Activated CD4-positive, alpha-beta memory T cell treated with anti-CD3 and anti-CD28 coated beads, Interleukin-2, amount 10 ng/mL, durations not matched to agents 7 days and 5 days (primary cell): ENCODE measurements around the gene ALK. TPM values are rescaled to one million over a fixed set of nuclear protein-coding genes. Genes with fewer than 3 reads are reported as not detected.
"Not testable (repeated sequence)": the region's sequence is repeated elsewhere in the genome, so short reads cannot be mapped to it uniquely, and the experiment has no call there.

Experiments used
- CTCF ChIA-PET: fragments of 350-600 bp; sonication (Branson Sonifier 250); formaldehyde crosslinking; loops from one replicate; lab custom pipeline; 2021; ENCODE audit warnings: antibody characterized with exemption, inconsistent platforms; lab: Charles Lee
- POLR2A ChIA-PET: fragments of 350-600 bp; sonication (Branson Sonifier 250); formaldehyde crosslinking; loops from one replicate; lab custom pipeline; 2021; ENCODE audit warnings: antibody characterized with exemption; lab: Charles Lee
- DNase-seq: peaks from one replicate; pipeline ENCODE4 v3.0.0-alpha.2; 2020
- H3K27ac Mint-ChIP-seq: one replicate; pipeline ENCODE4 v1.8.0; 2021; ENCODE audit warnings: mild to moderate bottlenecking, mixed read lengths
- H3K27me3 Mint-ChIP-seq: one replicate; pipeline ENCODE4 v1.8.0; 2021; ENCODE audit warnings: mixed read lengths
- H3K36me3 Mint-ChIP-seq: one replicate; pipeline ENCODE4 v1.8.0; 2021; ENCODE audit warnings: low read depth, mixed read lengths
- H3K4me1 Mint-ChIP-seq: one replicate; pipeline ENCODE4 v1.8.0; 2021; ENCODE audit warnings: mixed read lengths
- H3K4me3 Mint-ChIP-seq: one replicate; pipeline ENCODE4 v1.8.0; 2021; ENCODE audit warnings: mild to moderate bottlenecking, mixed read lengths
- H3K9me3 Mint-ChIP-seq: one replicate; pipeline ENCODE4 v1.8.0; 2021; ENCODE audit warnings: mixed read lengths
- total RNA-seq, 2 experiments: library from RNA; stranded (reverse); gene quantifications; one replicate each; pipeline ENCODE4 v1.2.3, GENCODE V29; 2021

Gene ALK
- total RNA-seq, 2 experiments from 2014 or later: not detected

GRCh38 chr2:29769847-29770246 lies 151.5 kb downstream of the ALK start:
- CTCF ChIA-PET: no interaction called here
- no peaks in the 10 kb centered on the region for H3K9me3 Mint-ChIP-seq
- H3K27me3 Mint-ChIP-seq: peaks cover 7% of the 10 kb centered on the region
- no peaks in the 10 kb centered on the region for H3K4me1 Mint-ChIP-seq
- POLR2A ChIA-PET: no interaction called here
- no peaks in the 10 kb centered on the region for H3K36me3 Mint-ChIP-seq
- DNase-seq: no peak
- H3K27ac Mint-ChIP-seq: no peak overlapping the region
- H3K4me3 Mint-ChIP-seq: no peak overlapping the region

- CTCF ChIA-PET: no interaction called here
- Mint-ChIP-seq H3K4me1 (no peaks in the 10 kb centered on the region), H3K4me3 (no peak overlapping the region), H3K27me3 (peaks cover 3% of the 10 kb centered on the region), H3K9me3 (no peaks in the 10 kb centered on the region), H3K36me3 (no peaks in the 10 kb centered on the region), H3K27ac (no peak overlapping the region)
- no peak for DNase-seq
- POLR2A ChIA-PET: no interaction called here
Measured at GRCh38 chr2:29767606-29768335, 153.6 kb downstream of the ALK start.

- ChIA-PET CTCF (no interaction called here), POLR2A (no interaction called here)
- H3K27ac Mint-ChIP-seq: no peak overlapping the region
- H3K36me3 Mint-ChIP-seq: no peaks in the 10 kb centered on the region
- no peak overlapping the region for H3K4me3 Mint-ChIP-seq
- peaks cover 5% of the 10 kb centered on the region for H3K27me3 Mint-ChIP-seq
- no peaks in the 10 kb centered on the region for H3K9me3 Mint-ChIP-seq
- no peak for DNase-seq
- no peaks in the 10 kb centered on the region for H3K4me1 Mint-ChIP-seq
Measured at GRCh38 chr2:29766191-29766590, 155.2 kb downstream of the ALK start.

GRCh38 chr2:29765721-29766120 lies 155.7 kb downstream of the ALK start:
- H3K4me1 Mint-ChIP-seq: no peaks in the 10 kb centered on the region
- ChIA-PET POLR2A (no interaction called here), CTCF (no interaction called here)
- no peak for DNase-seq
- no peak overlapping the region for H3K27ac Mint-ChIP-seq
- no peaks in the 10 kb centered on the region for H3K9me3 Mint-ChIP-seq
- H3K36me3 Mint-ChIP-seq: no peaks in the 10 kb centered on the region
- no peak overlapping the region for H3K4me3 Mint-ChIP-seq
- peaks cover 5% of the 10 kb centered on the region for H3K27me3 Mint-ChIP-seq

- Mint-ChIP-seq H3K36me3 (no peaks in the 10 kb centered on the region), H3K4me1 (no peaks in the 10 kb centered on the region), H3K27ac (no peak overlapping the region), H3K4me3 (no peak overlapping the region), H3K27me3 (peaks cover 8% of the 10 kb centered on the region), H3K9me3 (no peaks in the 10 kb centered on the region)
- ChIA-PET POLR2A (no interaction called here), CTCF (no interaction called here)
- DNase-seq: no peak
Measured at GRCh38 chr2:29763371-29763770, 158.0 kb downstream of the ALK start.

- H3K4me3 Mint-ChIP-seq: no peak overlapping the region
- H3K27ac Mint-ChIP-seq: no peak overlapping the region
- peaks cover 8% of the 10 kb centered on the region for H3K27me3 Mint-ChIP-seq
- H3K36me3 Mint-ChIP-seq: no peaks in the 10 kb centered on the region
- DNase-seq: no peak
- ChIA-PET CTCF (no interaction called here), POLR2A (no interaction called here)
- no peaks in the 10 kb centered on the region for H3K9me3 Mint-ChIP-seq
- no peaks in the 10 kb centered on the region for H3K4me1 Mint-ChIP-seq
Measured at GRCh38 chr2:29762239-29762638, 159.1 kb downstream of the ALK start.

GRCh38 chr2:29761278-29761677 lies 160.1 kb downstream of the ALK start:
- POLR2A ChIA-PET: no interaction called here
- H3K36me3 Mint-ChIP-seq: no peaks in the 10 kb centered on the region
- CTCF ChIA-PET: no interaction called here
- H3K4me1 Mint-ChIP-seq: no peaks in the 10 kb centered on the region
- peaks cover 6% of the 10 kb centered on the region for H3K27me3 Mint-ChIP-seq
- no peak overlapping the region for H3K27ac Mint-ChIP-seq
- no peak for DNase-seq
- no peak overlapping the region for H3K4me3 Mint-ChIP-seq
- no peaks in the 10 kb centered on the region for H3K9me3 Mint-ChIP-seq

- no peaks in the 10 kb centered on the region for H3K9me3 Mint-ChIP-seq
- DNase-seq: no peak
- no peaks in the 10 kb centered on the region for H3K4me1 Mint-ChIP-seq
- ChIA-PET POLR2A (no interaction called here), CTCF (no interaction called here)
- H3K36me3 Mint-ChIP-seq: no peaks in the 10 kb centered on the region
- peaks cover 6% of the 10 kb centered on the region for H3K27me3 Mint-ChIP-seq
- no peak overlapping the region for H3K27ac Mint-ChIP-seq
- H3K4me3 Mint-ChIP-seq: no peak overlapping the region
Measured at GRCh38 chr2:29760008-29760407, 161.4 kb downstream of the ALK start.

GRCh38 chr2:29759360-29759759 lies 162.0 kb downstream of the ALK start:
- ChIA-PET CTCF (no interaction called here), POLR2A (no interaction called here)
- Mint-ChIP-seq H3K4me1 (no peaks in the 10 kb centered on the region), H3K4me3 (no peak overlapping the region), H3K27ac (no peak overlapping the region), H3K27me3 (peaks cover 6% of the 10 kb centered on the region), H3K36me3 (no peaks in the 10 kb centered on the region), H3K9me3 (no peaks in the 10 kb centered on the region)
- no peak for DNase-seq

GRCh38 chr2:29755829-29756228 lies 165.6 kb downstream of the ALK start:
- H3K27ac Mint-ChIP-seq: no peak overlapping the region
- ChIA-PET CTCF (no interaction called here), POLR2A (no interaction called here)
- H3K9me3 Mint-ChIP-seq: no peaks in the 10 kb centered on the region
- DNase-seq: no peak
- no peak overlapping the region for H3K4me3 Mint-ChIP-seq
- H3K4me1 Mint-ChIP-seq: no peaks in the 10 kb centered on the region
- H3K27me3 Mint-ChIP-seq: peaks cover 4% of the 10 kb centered on the region
- no peaks in the 10 kb centered on the region for H3K36me3 Mint-ChIP-seq

GRCh38 chr2:29755233-29755632 lies 166.2 kb downstream of the ALK start:
- Mint-ChIP-seq H3K27me3 (peaks cover 4% of the 10 kb centered on the region), H3K4me3 (no peak overlapping the region), H3K36me3 (no peaks in the 10 kb centered on the region), H3K4me1 (no peaks in the 10 kb centered on the region), H3K27ac (no peak overlapping the region), H3K9me3 (no peaks in the 10 kb centered on the region)
- DNase-seq: no peak
- ChIA-PET CTCF (no interaction called here), POLR2A (no interaction called here)

GRCh38 chr2:29753671-29754444 lies 167.5 kb downstream of the ALK start:
- Mint-ChIP-seq H3K4me1 (no peaks in the 10 kb centered on the region), H3K9me3 (no peaks in the 10 kb centered on the region), H3K4me3 (no peak overlapping the region), H3K27ac (no peak overlapping the region), H3K27me3 (no peaks in the 10 kb centered on the region), H3K36me3 (no peaks in the 10 kb centered on the region)
- ChIA-PET POLR2A (no interaction called here), CTCF (no interaction called here)
- DNase-seq: no peak

GRCh38 chr2:29751390-29751789 lies 170.0 kb downstream of the ALK start:
- DNase-seq: no peak
- Mint-ChIP-seq H3K27me3 (no peaks in the 10 kb centered on the region), H3K9me3 (no peaks in the 10 kb centered on the region), H3K4me3 (no peak overlapping the region), H3K27ac (no peak overlapping the region), H3K36me3 (no peaks in the 10 kb centered on the region), H3K4me1 (no peaks in the 10 kb centered on the region)
- ChIA-PET POLR2A (no interaction called here), CTCF (no interaction called here)

GRCh38 chr2:29750463-29750862 lies 170.9 kb downstream of the ALK start:
- H3K27ac Mint-ChIP-seq, H3K36me3 Mint-ChIP-seq, H3K27me3 Mint-ChIP-seq, H3K4me3 Mint-ChIP-seq, CTCF ChIA-PET, H3K4me1 Mint-ChIP-seq, H3K9me3 Mint-ChIP-seq, POLR2A ChIA-PET, DNase-seq: not testable (repeated sequence)
